Kidney tubule cell (primary cell): ENCODE measurements around the gene CD207.
A peak's percentile ranks its signal among the peaks of the same experiment; 100 is the strongest.
"Not testable (repeated sequence)": the region's sequence is repeated elsewhere in the genome, so short reads cannot be mapped to it uniquely, and the experiment has no call there.

Experiments used
- DNase-seq: peaks from one replicate; pipeline ENCODE4 v3.0.0-alpha.2; 2018; ENCODE audit warnings: low spot score

The CD207 gene

DNA sequence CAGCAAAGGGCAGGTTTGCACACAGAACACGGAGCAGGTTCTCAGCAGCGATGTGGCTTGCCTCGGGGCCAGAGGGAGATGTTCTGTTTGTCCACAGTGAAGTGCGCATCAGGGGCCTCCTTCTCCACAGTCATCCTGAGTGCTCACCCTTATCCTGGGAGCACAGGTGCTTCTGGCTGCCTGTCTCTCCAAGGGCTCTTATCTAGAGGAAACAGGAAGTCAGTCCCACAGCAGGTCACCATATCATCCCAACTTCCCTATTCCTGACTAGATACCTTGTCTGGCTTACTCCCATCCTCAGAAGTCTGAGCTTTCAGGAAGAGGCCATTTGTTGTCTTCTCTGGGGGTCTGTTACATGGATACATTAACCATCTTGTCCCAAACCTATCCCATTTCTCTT lies at the start of gene CD207:
CD207 (minus strand) TSS at position 174 of the 400 bp plus-strand sequence; CDS start at position 134, 40 bp downstream.
- no peak for DNase-seq

DNA sequence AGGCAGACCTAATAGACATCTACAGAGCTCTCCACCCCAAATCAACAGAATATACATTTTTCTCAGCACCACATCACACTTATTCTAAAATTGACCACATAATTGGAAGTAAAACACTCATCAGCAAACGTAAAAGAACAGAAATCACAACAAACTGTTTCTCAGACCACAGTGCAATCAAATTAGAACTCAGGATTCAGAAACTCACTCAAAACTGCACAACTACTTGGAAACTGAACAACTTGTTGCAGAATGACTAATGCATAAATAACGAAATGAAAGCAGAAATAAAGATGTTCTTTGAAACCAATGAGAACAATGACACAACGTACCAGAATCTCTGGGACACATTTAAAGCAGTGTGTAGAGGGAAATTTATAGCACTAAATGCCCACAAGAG lies 42.9 kb upstream of the CD207 start:
- DNase-seq: not testable (repeated sequence)

DNA sequence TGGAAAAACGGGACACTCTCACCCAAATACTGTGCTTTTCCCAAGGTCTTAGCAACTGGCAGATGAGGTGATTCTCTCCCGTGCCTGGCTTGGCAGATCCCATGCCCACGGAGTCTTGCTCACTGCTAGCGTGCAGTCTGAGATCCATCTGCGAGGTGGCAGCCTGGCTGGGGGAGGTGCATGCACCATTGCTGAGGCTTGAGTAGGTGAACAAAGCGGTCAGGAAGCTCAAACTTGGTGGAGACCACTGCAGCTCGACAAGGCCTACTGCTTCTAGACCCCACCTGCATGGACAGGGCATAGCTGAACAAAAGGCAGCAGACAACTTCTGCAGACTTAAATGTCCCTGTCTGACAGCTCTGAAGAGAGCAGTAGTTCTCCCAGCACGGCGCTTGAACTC lies 40.5 kb upstream of the CD207 start:
- not testable (repeated sequence) for DNase-seq

GRCh38 chr2:70873541-70873940 lies 37.9 kb upstream of the CD207 start:
- DNase-seq: no peak

GRCh38 chr2:70871398-70872211 lies 36.0 kb upstream of the CD207 start:
- DNase-seq: peak; percentile 80

DNA sequence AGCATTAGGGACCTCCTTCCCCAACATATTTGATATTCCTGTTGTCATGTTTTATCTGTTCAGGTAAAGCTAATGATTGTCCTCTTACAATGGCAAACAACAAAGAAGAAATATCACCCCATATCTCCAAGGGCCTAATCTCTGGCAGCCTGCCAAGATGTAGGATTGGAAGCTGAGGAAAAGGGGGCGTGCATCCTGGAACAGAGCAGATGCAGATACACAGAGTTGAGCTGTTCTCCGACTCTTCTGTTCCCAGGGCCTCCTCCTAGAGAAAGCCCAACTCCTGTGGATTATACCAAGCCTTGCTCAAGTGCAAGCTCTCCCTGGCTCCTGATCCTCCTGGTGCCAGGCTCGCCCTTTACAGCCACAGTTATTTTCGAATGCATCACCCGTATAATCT lies 35.2 kb upstream of the CD207 start:
- DNase-seq: no peak

GRCh38 chr2:70868970-70869369 lies 33.4 kb upstream of the CD207 start:
- no peak for DNase-seq

GRCh38 chr2:70861777-70862625 lies 26.4 kb upstream of the CD207 start:
- peak; percentile 72 for DNase-seq

DNA sequence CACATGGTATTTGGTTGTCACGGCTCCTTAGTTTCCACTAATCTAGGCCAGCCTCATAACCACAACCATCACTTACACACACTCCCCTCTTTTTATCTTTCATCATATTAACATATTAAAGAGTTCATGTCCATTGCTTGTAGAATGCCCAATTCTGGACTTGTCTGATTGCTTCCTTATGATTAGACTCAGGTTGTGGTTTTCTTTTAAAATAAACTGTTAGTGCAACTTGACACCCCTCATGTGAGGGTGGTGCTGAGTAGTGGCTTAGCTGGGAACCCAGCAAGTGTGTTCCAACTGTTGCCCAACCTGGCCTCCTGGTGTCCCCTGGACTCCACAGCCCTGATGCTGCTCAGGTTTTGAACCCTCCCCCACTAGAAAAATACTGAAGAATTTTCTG lies 20.1 kb upstream of the CD207 start:
- DNase-seq: no peak

DNA sequence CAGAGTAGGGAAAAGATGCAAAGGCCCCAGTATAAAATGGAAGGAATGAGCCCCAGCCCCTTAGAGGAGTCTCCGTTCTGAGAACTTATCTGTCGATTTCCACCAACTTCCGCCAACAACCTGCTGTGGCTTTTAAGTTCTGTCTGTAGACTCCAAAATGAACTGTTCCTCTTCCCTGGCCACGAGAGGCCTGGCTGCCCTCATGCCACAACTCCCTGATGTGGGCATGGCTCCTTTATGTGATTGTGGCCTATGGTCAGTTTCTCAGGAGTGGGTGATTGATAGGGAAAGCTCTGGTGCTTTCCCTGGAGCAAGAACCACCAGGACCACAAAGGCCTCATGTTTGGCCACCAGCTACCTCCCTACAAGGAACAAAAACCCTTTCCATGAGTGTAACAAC lies 18.8 kb upstream of the CD207 start:
- DNase-seq: no peak

GRCh38 chr2:70852824-70853223 lies 17.2 kb upstream of the CD207 start:
- no peak for DNase-seq

DNA sequence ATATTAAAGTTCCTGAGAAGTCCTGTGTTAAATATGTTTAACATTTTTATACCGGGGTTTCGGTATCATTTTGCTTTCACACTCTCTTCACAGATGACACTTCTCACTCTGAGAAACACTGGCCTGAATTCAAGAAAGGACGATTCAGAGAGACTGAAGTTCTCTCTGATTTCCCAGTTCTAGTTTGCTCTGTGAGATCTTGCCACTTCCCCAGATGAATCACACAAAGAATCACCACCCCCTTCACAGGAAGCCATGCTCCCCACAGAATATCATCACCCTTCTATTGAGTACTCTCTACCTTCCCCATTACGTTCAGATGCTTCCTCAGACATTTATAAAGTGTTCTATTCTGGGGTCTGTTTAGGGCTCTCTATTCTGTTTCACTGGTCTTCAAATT lies 16.1 kb upstream of the CD207 start:
- DNase-seq: peak; percentile 18

DNA sequence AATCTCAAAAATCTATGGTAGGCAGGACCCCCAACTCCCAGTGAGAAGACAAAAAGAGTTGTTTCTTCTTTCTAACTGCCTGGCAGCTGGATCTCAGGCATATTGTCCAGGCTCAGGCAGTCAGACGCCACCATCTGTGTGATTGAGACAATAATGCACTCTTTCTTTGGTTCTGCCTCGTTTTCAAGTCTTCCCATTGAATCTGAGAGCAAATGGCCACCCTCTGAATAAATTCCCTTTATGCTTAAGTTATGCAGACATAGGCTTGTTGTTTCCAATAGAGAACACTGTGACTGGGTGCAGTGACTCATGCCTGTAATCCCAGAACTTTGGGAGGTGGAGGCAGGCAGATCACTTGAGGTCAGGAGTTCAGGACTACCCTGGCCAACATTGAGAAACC lies 15.3 kb upstream of the CD207 start:
- DNase-seq: no peak

DNA sequence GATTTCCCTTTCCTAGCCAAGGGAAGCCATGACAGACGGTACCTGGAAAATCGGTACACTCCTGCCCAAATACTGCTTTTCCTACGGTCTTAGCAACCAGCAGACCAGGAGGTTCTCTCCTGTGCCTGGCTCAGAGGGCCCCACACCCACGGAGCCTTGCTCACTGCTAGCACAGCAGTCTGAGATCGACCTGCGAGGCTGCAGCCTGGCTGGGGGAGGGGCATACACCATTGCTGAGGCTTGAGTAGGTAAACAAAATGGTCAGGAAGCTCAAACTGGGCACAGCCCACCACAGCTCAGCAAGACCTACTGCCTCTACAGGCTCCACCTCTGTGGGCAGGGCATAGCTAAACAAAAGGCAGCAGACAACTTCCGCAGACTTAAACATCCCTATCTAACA lies 6.8 kb upstream of the CD207 start:
- DNase-seq: no peak

DNA sequence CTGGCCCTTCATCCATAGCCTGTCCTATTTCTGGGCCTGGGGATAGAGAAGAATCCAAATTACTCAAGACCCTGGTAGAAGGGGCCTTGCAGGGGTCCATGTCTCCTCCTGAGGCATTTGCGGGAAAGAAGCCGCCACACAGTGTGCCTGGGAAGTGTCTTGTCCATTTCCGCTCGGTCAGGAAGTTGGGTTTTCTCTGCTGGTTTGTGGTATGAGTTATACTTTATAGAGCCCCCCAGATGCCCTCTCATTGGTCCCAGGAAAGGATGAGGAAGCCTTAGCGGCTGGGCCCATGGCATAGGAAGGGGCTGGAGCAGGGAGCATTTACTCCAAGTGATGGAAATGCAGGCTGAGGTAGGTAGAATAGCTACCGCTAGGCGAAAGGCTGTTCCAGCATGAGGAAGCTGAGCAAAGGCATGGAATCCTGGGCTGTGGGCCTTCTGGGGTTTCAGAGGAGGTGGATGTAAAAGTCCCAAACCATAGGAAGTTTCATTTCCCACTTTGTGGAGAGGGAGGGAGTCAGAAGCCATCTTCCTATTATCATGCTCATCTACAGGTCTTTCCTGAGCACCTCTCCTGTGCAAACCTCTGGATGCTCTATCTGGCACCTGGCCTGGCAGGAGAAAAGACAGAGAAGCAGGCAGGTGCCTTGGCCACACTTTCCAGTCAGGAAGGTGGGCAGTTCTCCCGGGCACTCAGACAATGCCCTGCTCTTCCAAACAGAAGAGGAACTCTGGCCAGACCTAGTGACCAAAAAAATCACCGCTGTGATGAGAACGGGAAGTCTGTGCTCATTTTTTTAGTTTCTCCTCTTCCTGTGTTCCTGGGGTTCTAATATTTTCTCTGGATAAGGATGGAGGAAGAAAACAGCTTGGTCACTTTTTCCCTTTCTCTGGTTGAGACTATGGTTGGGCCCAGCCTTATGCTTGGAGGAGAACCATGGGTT lies 2.6 kb upstream of the CD207 start:
- no peak for DNase-seq

DNA sequence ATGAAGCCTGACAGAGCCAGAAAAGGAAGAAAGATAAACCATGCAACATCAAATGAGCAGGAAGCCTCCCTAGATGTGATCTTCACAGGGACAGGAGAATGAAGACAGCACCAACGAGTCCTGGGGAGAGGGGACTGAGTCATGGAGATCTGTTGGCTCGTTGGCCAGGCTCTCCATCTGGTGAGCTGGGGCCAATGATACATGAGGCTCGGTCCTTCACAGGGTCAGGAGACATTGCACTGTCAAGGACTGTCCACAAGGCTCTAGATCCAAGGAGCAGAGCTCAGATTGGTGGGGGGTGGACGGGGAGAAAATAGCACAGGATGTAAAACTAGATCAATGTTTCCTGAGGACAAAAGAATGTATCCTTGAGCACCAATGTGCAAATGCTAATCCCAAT lies 735 bp downstream of the CD207 start:
- no peak for DNase-seq

- no peak for DNase-seq
Observed at GRCh38 chr2:70834106-70834505, 1.5 kb downstream of the CD207 start.

GRCh38 chr2:70833246-70833645 lies 2.4 kb downstream of the CD207 start:
- DNase-seq: no peak

DNA sequence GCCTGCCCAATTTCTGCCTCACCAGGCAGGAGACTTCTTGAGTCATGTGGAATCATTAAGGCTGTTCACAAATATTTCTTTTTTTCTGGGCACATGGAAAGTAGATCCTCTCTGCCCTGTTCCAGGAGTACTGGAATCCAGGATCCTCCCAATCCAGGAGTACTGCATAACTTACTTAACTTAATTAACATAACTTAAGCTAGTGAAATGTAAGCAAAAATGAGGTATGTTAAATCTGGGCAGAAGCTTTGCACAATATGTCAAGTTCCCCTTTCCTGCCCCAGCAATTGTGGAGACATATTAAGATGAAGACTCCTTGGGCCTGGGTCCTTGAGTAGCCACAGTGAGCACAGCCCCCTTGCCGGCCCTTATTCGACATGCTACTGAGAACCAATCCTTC lies 3.2 kb downstream of the CD207 start:
- no peak for DNase-seq

GRCh38 chr2:70831861-70832260 lies 3.8 kb downstream of the CD207 start:
- no peak for DNase-seq

DNA sequence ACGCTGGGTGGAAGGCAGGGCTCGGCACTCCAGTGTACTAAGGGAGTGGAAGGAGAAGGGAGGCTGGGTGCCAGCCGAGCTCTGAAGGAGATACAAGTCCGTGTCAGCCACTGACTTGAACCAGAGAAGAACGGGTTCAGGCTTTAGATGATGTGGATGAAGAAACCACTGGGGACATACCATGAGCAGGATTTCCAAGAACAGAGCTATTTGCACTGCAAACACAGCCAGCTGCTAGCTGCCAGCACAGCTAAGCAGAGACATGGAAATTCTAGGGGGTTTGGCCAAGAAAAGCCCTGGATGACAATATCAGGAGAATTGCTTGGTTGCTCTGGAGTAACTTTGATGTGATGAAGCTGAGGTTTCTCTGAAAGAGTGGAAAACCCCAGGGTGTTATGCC lies 5.2 kb downstream of the CD207 start:
- no peak for DNase-seq

DNA sequence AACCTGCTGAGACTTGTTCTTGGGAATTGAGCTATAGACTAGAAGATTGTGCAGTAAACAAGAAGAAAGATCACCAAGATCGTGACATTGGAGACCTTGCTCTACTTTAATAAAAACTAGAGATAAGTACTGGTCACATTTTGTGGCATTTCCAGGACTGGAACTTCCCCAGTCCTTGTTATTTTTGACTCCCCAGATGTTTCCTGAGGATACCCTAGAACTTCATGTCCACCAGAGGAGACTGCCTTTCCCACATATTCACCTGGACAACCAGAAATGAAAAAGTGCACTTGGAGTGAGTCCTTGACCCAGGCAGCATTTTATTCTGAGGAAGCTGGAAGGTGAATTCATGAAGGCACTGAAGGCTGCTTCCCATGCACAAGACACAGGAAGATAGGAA lies 5.7 kb downstream of the CD207 start:
- no peak for DNase-seq
